Measurements from ENCODE around the gene CD8A.
"Not testable (repeated sequence)": the region's sequence is repeated elsewhere in the genome, so short reads cannot be mapped to it uniquely, and the experiment has no call there.

Gene CD8A

GRCh38 chr2:86790676-86791572 is at the start of gene CD8A:
Gene CD8A, minus strand, starts transcription at chr2:86790913. Its CDS starts 88 bp downstream, at chr2:86790825.
- DNase-seq (ENCODE audit: low read depth in 3 of 3, low spot score in 1 of 3) = no peak

DNA sequence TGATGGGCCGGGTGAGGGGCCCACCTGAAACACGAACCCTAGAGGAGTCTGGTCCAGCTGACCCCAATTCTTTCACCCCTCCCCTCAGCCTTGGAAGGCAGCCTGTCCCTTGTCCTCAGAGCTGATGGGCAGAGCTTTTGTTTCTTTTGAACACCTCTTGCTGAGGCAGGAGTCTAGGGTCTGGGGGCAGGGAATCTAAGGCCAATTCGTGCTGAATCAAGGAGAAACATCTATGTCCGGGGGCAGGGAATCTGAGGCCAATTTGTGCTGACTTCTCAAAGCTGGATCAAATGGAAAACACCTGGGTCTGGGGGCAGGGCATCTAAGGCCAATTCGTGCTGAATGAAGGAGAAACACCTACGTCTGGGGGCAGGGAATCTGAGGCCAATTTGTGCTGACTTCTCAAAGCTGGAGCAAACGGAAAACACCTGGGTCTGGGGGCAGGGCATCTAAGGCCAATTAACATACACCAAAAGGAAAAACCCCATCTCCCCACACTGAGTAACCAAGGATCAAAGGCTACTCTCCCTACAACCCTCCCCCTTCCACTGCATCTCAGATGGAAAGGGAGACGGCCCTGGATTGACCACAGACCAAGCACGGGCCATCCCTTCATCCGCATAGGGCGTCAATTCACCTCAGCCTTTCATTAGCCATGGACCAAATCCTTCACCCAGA is 49.3 kb upstream of the CD8A start:
- not testable (repeated sequence) for DNase-seq (ENCODE audit: low read depth in 3 of 3, low spot score in 1 of 3)

- not testable (repeated sequence) for DNase-seq (ENCODE audit: low read depth in 3 of 3, low spot score in 1 of 3)
Measured at GRCh38 chr2:86839455-86839854, 48.7 kb upstream of the CD8A start.

DNA sequence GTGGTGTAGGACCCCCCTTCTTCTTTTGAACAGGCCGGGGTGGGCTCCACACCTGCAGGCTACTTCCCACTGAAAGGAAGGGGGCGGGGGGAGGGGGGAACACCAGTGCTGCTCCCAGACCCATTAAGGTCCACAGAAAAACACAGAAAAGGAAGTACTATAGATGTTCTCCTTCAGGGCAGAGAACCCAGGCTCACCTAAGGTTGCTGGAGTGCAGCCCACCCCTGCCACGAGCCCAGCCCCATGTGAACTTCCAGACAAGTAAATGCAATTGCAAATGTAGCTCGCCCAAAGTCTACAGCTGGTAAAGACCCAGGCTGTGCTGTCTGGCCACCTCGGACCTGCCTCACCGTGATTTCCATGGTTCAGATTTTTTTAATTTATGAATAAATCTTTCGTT is 47.0 kb upstream of the CD8A start:
- not testable (repeated sequence) for DNase-seq (ENCODE audit: low read depth in 3 of 3, low spot score in 1 of 3)

DNA sequence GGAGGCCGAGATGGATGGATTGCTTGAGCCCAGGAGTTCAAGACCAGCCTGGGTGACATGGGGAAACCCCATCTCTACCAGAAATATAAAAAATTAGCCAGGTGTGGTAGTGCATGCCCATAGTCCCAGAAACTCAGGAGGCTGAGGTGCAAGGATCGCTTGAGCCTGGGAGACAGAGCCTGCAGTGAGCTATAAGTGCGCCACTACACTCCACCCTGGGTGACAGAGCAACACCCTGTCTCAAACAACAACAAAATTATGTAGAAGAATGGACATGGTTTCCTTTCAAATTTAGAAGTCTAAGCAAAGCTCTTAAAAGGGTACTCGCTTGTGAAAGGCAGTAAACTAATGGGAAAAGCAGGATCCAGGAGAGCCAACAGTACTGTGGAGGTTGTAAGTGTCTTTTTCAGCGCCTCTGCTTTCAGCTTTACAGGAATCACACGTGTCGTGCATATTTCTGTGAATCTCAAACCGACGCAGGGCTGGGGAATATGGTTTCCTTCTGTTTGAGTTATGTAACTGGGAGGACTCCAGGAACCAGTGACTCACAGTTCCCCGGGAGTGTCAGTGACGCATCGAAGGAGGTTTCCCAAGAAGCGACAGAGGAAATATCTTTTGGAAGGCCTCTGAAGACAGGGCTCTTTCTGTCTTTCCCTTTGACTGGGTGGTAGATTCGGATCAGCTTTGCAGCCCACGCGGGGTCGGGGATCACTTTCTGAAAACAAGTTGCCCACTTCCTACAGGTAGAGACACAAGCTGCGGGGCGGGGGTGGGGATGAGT is 46.4 kb upstream of the CD8A start:
- peak in 1 of 3 donors; percentile 14 for DNase-seq (ENCODE audit: low read depth in 3 of 3, low spot score in 1 of 3)

- DNase-seq (ENCODE audit: low read depth in 3 of 3, low spot score in 1 of 3) = not testable (repeated sequence)
Measured at GRCh38 chr2:86835548-86835889, 44.8 kb upstream of the CD8A start.

DNA sequence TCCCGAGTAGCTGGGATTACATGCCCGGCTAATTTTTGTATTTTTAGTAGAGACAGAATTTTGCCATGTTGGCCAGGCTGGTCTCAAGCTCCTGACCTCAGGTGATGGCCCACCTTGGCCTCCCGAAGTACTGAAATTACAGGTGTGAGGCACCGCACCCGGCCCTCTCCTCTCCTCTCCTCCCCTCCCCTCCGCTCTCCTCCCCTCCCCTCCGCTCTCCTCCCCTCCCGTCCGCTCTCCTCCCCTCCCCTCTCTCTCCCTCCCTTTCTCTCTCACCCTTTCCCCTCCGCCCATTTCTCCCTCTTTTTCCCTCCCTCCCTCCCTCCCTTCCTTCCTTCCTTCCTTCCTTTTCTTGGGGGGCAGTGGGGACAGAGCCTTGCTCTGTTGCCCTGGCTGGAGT is 42.6 kb upstream of the CD8A start:
- no peak for DNase-seq (ENCODE audit: low read depth in 3 of 3, low spot score in 1 of 3)

GRCh38 chr2:86832334-86833096 is 41.8 kb upstream of the CD8A start:
- DNase-seq (ENCODE audit: low read depth in 3 of 3, low spot score in 1 of 3) = no peak

- DNase-seq (ENCODE audit: low read depth in 3 of 3, low spot score in 1 of 3) = no peak
Measured at GRCh38 chr2:86831537-86831936, 40.8 kb upstream of the CD8A start.

- DNase-seq (ENCODE audit: low read depth in 3 of 3, low spot score in 1 of 3) = no peak
Measured at GRCh38 chr2:86826951-86827350, 36.2 kb upstream of the CD8A start.

- no peak for DNase-seq (ENCODE audit: low read depth in 3 of 3, low spot score in 1 of 3)
Measured at GRCh38 chr2:86825693-86826381, 35.1 kb upstream of the CD8A start.

DNA sequence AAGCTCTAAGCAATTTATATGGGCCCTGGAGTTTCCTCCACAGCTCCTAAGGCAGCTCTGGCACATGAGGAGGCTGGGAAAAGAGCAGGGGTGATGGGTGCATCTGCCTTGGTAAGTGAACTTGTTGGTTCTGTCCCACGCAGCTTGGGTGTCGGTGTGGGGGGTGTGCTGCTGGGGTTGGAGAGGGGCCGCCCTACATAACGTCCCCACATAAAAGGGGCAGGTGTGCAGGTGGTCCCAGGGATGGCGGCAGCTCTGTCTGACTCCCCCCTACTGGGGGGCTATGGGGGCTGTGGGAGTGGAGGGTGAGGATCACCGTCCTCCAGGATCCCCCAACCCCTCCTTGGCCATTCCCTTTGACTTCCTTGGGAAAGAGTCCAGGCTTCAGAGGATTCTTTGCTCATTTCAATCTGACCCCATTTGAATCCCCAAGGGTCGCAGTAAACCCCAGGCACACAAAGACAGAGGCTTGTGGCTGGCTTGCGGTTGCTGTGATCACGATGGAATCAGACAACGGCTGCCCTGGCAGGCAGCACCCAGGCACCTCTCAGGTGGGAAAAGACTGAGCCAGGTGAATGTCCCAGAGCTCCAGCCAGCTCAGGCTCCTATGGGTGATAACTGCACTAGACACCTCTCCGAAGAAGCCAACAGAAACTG is 34.5 kb upstream of the CD8A start:
- no peak for DNase-seq (ENCODE audit: low read depth in 3 of 3, low spot score in 1 of 3)

DNA sequence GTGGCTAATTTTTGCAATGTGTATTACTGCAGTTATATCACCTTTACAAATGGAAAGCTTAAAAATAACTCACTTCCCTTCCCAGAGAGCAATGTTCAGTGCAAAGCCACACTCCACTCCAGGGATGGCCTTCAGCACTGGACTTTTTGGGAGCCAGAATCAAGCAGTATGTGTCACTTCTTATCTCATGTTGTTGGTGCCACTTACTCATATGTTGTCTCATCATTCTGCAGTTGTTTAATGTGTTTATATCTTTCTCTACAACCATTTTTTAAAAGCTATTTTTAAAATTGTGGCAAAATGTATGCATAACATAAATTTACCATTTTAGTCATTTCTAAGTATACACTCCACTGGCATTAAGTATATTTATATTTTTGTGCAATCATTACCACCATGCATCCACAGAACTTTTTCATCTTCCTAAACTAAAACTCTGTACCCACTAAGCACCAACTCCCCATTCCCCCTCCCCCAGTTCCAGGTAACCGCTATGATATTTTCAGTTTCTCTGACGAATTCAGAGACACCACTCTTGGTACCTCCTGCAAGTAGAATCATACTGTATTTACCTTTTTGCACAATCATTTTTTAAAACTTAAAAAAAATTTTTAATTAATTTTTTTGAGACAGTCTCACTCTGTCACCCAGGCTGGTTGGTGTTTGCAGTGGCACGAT is 32.1 kb upstream of the CD8A start:
- DNase-seq (ENCODE audit: low read depth in 3 of 3, low spot score in 1 of 3) = no peak

GRCh38 chr2:86821842-86822241 is 31.1 kb upstream of the CD8A start:
- no peak for DNase-seq (ENCODE audit: low read depth in 3 of 3, low spot score in 1 of 3)

- no peak for DNase-seq (ENCODE audit: low read depth in 3 of 3, low spot score in 1 of 3)
Measured at GRCh38 chr2:86821306-86821705, 30.6 kb upstream of the CD8A start.

DNA sequence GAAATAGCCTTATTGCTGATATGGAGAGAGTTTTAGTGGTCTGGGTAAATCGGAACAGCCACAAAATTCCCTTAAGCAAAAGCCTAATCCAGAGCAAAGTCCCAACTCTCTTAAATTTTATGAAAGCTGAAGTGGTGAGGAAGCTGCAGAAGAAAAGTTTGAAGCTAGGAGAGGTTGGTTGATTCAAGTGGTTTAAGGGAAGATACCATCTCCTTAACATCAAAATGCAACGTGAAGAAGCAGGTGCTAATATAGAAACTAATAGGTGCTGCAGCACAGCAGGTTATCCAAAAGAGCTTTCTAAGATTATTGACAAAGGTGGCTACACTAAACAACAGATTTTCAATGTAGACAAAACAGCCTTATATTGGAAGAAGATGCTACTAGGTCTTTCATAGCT is 28.2 kb upstream of the CD8A start:
- no peak for DNase-seq (ENCODE audit: low read depth in 3 of 3, low spot score in 1 of 3)

DNA sequence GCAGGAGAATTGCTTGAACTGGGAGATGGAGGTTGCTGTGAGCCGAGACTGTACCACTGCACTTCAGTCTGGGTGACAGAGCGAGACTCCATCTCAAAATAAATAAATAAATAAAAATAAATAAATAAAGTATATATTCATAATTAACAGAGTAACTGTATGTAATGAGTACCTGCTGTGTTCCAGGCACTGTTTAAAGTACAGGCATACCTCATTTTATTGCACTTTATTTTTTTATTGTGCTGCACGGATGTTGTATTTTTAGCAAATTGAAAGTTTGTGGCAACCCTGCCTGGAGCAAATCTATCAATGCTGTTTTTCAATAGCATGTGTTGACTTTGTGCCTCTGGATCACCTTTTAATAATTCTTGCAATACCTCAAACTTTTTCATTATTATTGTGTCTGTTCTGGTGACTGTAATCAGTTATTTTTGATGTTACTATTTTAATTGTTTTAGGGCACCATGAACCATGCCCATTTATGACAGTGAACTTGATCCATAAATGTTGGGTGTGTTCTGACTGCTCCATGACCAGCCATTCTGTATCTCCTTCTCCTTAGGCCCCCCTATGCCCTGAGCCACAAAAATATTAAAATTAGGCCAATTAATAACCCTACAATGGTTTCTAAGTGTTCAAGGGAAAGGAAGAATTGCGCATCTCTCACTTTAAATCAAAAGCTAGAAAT is 27.5 kb upstream of the CD8A start:
- no peak for DNase-seq (ENCODE audit: low read depth in 3 of 3, low spot score in 1 of 3)

GRCh38 chr2:86815611-86816010 is 24.9 kb upstream of the CD8A start:
- no peak for DNase-seq (ENCODE audit: low read depth in 3 of 3, low spot score in 1 of 3)
